ENCODE measurements around the gene GFI1B. TPM values are rescaled to one million over a fixed set of nuclear protein-coding genes. Genes with fewer than 3 reads are reported as not detected.

The GFI1B gene
- total RNA-seq, 1 donor from 2014 or later, result not detected

- no peaks in the 10 kb centered on the region for H3K4me1 ChIP-seq
- no peak overlapping the region for H3K4me3 ChIP-seq
- TF ChIP-seq CTCF (IDR thresholded peaks at IDR 0.05), result no peak
- no peaks in the 10 kb centered on the region for H3K9me3 ChIP-seq
- H3K36me3 ChIP-seq, result no peaks in the 10 kb centered on the region
- intact Hi-C loops (cut with DNase I), result no loop called here
- DNase-seq (ENCODE audit: low spot score in 2 of 2), result no peak
- no peaks in the 10 kb centered on the region for H3K27me3 ChIP-seq
- H3K27ac ChIP-seq, result no peak overlapping the region
Observed at GRCh38 chr9:132976571-132976970, 1.9 kb upstream of the GFI1B start.

DNA sequence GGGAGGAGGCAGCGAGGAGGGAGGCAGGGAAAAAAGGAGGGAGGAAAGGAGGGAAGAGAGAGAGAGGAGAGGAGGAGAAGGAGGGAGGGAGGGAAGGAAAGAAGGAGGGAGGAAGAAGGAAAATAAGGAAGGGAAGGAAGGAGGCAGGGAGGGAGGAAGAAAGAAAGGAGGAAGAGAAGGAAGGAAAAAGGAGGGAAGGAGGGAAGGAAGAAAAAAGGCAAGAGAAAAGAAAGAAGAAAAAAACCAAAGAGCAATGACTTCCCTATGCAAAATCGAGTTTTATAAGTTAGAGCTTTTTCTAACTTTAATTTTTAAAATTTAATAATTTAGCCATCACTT is 413 bp upstream of the GFI1B start:
- no peak for TF ChIP-seq CTCF (IDR thresholded peaks at IDR 0.05)
- H3K9me3 ChIP-seq, result no peaks in the 10 kb centered on the region
- no peak overlapping the region for H3K27ac ChIP-seq
- H3K27me3 ChIP-seq, result no peaks in the 10 kb centered on the region
- H3K4me1 ChIP-seq, result no peaks in the 10 kb centered on the region
- DNase-seq (ENCODE audit: low spot score in 2 of 2), result no peak
- H3K36me3 ChIP-seq, result no peaks in the 10 kb centered on the region
- intact Hi-C loops (cut with DNase I), result no loop called here
- H3K4me3 ChIP-seq, result no peak overlapping the region

GRCh38 chr9:132980157-132980556 is 1.7 kb downstream of the GFI1B start:
- TF ChIP-seq CTCF (IDR thresholded peaks at IDR 0.05), result no peak
- intact Hi-C loops (cut with DNase I), result no loop called here
- no peak overlapping the region for H3K27ac ChIP-seq
- H3K9me3 ChIP-seq, result no peaks in the 10 kb centered on the region
- no peak overlapping the region for H3K4me3 ChIP-seq
- no peaks in the 10 kb centered on the region for H3K36me3 ChIP-seq
- no peaks in the 10 kb centered on the region for H3K27me3 ChIP-seq
- H3K4me1 ChIP-seq, result no peaks in the 10 kb centered on the region
- no peak for DNase-seq (ENCODE audit: low spot score in 2 of 2)

- Histone ChIP-seq H3K27me3 (no peaks in the 10 kb centered on the region), H3K4me1 (no peaks in the 10 kb centered on the region), H3K36me3 (no peaks in the 10 kb centered on the region), H3K27ac (no peak overlapping the region), H3K9me3 (no peaks in the 10 kb centered on the region), H3K4me3 (no peak overlapping the region)
- DNase-seq (ENCODE audit: low spot score in 2 of 2), result no peak
- intact Hi-C loops (cut with DNase I), result no loop called here
- TF ChIP-seq CTCF (IDR thresholded peaks at IDR 0.05), result no peak
Observed at GRCh38 chr9:132982458-132982857, 4.0 kb downstream of the GFI1B start.

GRCh38 chr9:132983491-132984201 is 5.2 kb downstream of the GFI1B start:
- no peaks in the 10 kb centered on the region for H3K27me3 ChIP-seq
- DNase-seq (ENCODE audit: low spot score in 2 of 2), result no peak
- intact Hi-C loops (cut with DNase I), result no loop called here

More at GRCh38 chr9:132983491-132984201, 5.2 kb downstream of the GFI1B start:
- Histone ChIP-seq H3K36me3 (no peaks in the 10 kb centered on the region), H3K4me1 (no peaks in the 10 kb centered on the region), H3K27ac (no peak overlapping the region), H3K9me3 (no peaks in the 10 kb centered on the region), H3K4me3 (no peak overlapping the region)
- no peak for TF ChIP-seq CTCF (IDR thresholded peaks at IDR 0.05)
